Memory B cell (primary cell): Measurements from ENCODE around the gene CDC42BPB.
"Not testable (repeated sequence)": the region's sequence is repeated elsewhere in the genome, so short reads cannot be mapped to it uniquely, and the experiment has no call there.

Source experiments
- ATAC-seq: fragments of 150-1000 bp; cut with Tn5 transposase; 2 replicates; pipeline ENCODE4 v1.10.0; 2021; ENCODE audit warnings: low read depth, mild to moderate bottlenecking, moderate library complexity
- DNase-seq, 2 donors: peaks; one replicate each; pipeline ENCODE4 v3.0.0; 2022; ENCODE audit warnings: low spot score in 2 of 2
- H3K27ac Mint-ChIP-seq: one replicate; pipeline ENCODE4 v1.8.0; 2022; ENCODE audit warnings: mild to moderate bottlenecking, moderate library complexity, mixed read lengths
- H3K27me3 Mint-ChIP-seq: one replicate; pipeline ENCODE4 v1.8.0; 2022; ENCODE audit warnings: mixed read lengths
- H3K36me3 Mint-ChIP-seq: one replicate; pipeline ENCODE4 v1.8.0; 2022; ENCODE audit warnings: mild to moderate bottlenecking, mixed read lengths
- H3K4me1 Mint-ChIP-seq: one replicate; pipeline ENCODE4 v1.8.0; 2022; ENCODE audit warnings: mixed read lengths
- H3K4me3 Mint-ChIP-seq: one replicate; pipeline ENCODE4 v1.8.0; 2022; ENCODE audit warnings: mild to moderate bottlenecking, moderate library complexity, mixed read lengths
- H3K9me3 Mint-ChIP-seq: one replicate; pipeline ENCODE4 v1.8.0; 2022; ENCODE audit warnings: mixed read lengths

CDC42BPB gene

GRCh38 chr14:103030741-103031565 lies 26.4 kb downstream of the CDC42BPB start:
- DNase-seq (no peak), ATAC-seq (no peak)

GRCh38 chr14:103029936-103030335 lies 27.4 kb downstream of the CDC42BPB start:
- no peak overlapping the region for H3K4me3 Mint-ChIP-seq

More at GRCh38 chr14:103030741-103031565, 26.4 kb downstream of the CDC42BPB start:
- Mint-ChIP-seq H3K27me3 (no peaks in the 10 kb centered on the region), H3K36me3 (peaks cover 3% of the 10 kb centered on the region), H3K9me3 (peaks cover 1% of the 10 kb centered on the region), H3K4me1 (peaks cover 9% of the 10 kb centered on the region), H3K4me3 (no peak overlapping the region), H3K27ac (no peak overlapping the region)

GRCh38 chr14:103028772-103029171 lies 28.6 kb downstream of the CDC42BPB start:
- H3K27ac Mint-ChIP-seq, result peak overlapping the region; percentile 45
- H3K4me3 Mint-ChIP-seq, result no peak overlapping the region
- H3K27me3 Mint-ChIP-seq, result no peaks in the 10 kb centered on the region
- DNase-seq, result no peak
- H3K9me3 Mint-ChIP-seq, result peaks cover 1% of the 10 kb centered on the region
- peaks cover 18% of the 10 kb centered on the region for H3K4me1 Mint-ChIP-seq
- H3K36me3 Mint-ChIP-seq, result peaks cover 6% of the 10 kb centered on the region
- no peak for ATAC-seq

More at GRCh38 chr14:103029936-103030335, 27.4 kb downstream of the CDC42BPB start:
- Mint-ChIP-seq H3K4me1 (peaks cover 12% of the 10 kb centered on the region), H3K36me3 (peaks cover 6% of the 10 kb centered on the region), H3K27ac (no peak overlapping the region), H3K27me3 (no peaks in the 10 kb centered on the region), H3K9me3 (peaks cover 1% of the 10 kb centered on the region)
- no peak for ATAC-seq
- DNase-seq, result no peak

- Mint-ChIP-seq H3K9me3 (peaks cover 1% of the 10 kb centered on the region), H3K27ac (peak overlapping the region; percentile 45), H3K27me3 (no peaks in the 10 kb centered on the region), H3K4me3 (no peak overlapping the region), H3K4me1 (peaks cover 19% of the 10 kb centered on the region), H3K36me3 (peaks cover 6% of the 10 kb centered on the region)
- ATAC-seq (peak; percentile 87), DNase-seq (no peak)
These were observed 29.1 kb downstream of the CDC42BPB start for GRCh38 chr14:103028161-103028767.

- peaks cover 19% of the 10 kb centered on the region for H3K4me1 Mint-ChIP-seq
These were observed 29.9 kb downstream of the CDC42BPB start for GRCh38 chr14:103027451-103027850.

GRCh38 chr14:103026988-103027387 lies 30.4 kb downstream of the CDC42BPB start:
- peaks cover 21% of the 10 kb centered on the region for H3K4me1 Mint-ChIP-seq
- H3K27ac Mint-ChIP-seq, result no peak overlapping the region
- H3K9me3 Mint-ChIP-seq, result peaks cover 1% of the 10 kb centered on the region

More at GRCh38 chr14:103027451-103027850, 29.9 kb downstream of the CDC42BPB start:
- no peak for ATAC-seq
- peaks cover 6% of the 10 kb centered on the region for H3K36me3 Mint-ChIP-seq
- no peak for DNase-seq
- H3K27ac Mint-ChIP-seq, result no peak overlapping the region
- H3K4me3 Mint-ChIP-seq, result no peak overlapping the region
- no peaks in the 10 kb centered on the region for H3K27me3 Mint-ChIP-seq
- H3K9me3 Mint-ChIP-seq, result peaks cover 1% of the 10 kb centered on the region

GRCh38 chr14:103026196-103026595 lies 31.2 kb downstream of the CDC42BPB start:
- H3K27me3 Mint-ChIP-seq, H3K4me3 Mint-ChIP-seq, H3K36me3 Mint-ChIP-seq, ATAC-seq, H3K9me3 Mint-ChIP-seq, DNase-seq, H3K27ac Mint-ChIP-seq: not testable (repeated sequence)
- H3K4me1 Mint-ChIP-seq, result peaks cover 25% of the 10 kb centered on the region

More at GRCh38 chr14:103026988-103027387, 30.4 kb downstream of the CDC42BPB start:
- peaks cover 6% of the 10 kb centered on the region for H3K36me3 Mint-ChIP-seq
- H3K27me3 Mint-ChIP-seq, result no peaks in the 10 kb centered on the region
- no peak overlapping the region for H3K4me3 Mint-ChIP-seq
- DNase-seq (no peak), ATAC-seq (no peak)

- H3K4me3 Mint-ChIP-seq, result no peak overlapping the region
- peaks cover 1% of the 10 kb centered on the region for H3K9me3 Mint-ChIP-seq
- peaks cover 15% of the 10 kb centered on the region for H3K36me3 Mint-ChIP-seq
- DNase-seq, result no peak
- no peak for ATAC-seq
- H3K27ac Mint-ChIP-seq, result no peak overlapping the region
- H3K27me3 Mint-ChIP-seq, result no peaks in the 10 kb centered on the region
- peaks cover 29% of the 10 kb centered on the region for H3K4me1 Mint-ChIP-seq
These were observed 33.4 kb downstream of the CDC42BPB start for GRCh38 chr14:103023881-103024473.

GRCh38 chr14:103022685-103023044 lies 34.7 kb downstream of the CDC42BPB start:
- ATAC-seq (no peak), DNase-seq (no peak)
- H3K4me3 Mint-ChIP-seq, result no peak overlapping the region
- peaks cover 1% of the 10 kb centered on the region for H3K9me3 Mint-ChIP-seq
- H3K27ac Mint-ChIP-seq, result no peak overlapping the region
- H3K4me1 Mint-ChIP-seq, result peaks cover 31% of the 10 kb centered on the region
- peaks cover 17% of the 10 kb centered on the region for H3K36me3 Mint-ChIP-seq
- no peaks in the 10 kb centered on the region for H3K27me3 Mint-ChIP-seq

GRCh38 chr14:103022002-103022684 lies 35.2 kb downstream of the CDC42BPB start:
- no peaks in the 10 kb centered on the region for H3K27me3 Mint-ChIP-seq
- DNase-seq, result no peak
- H3K9me3 Mint-ChIP-seq, result peaks cover 1% of the 10 kb centered on the region
- ATAC-seq, result no peak
- peak overlapping the region; percentile 58 for H3K4me3 Mint-ChIP-seq
- H3K36me3 Mint-ChIP-seq, result peaks cover 14% of the 10 kb centered on the region
- H3K4me1 Mint-ChIP-seq, result peaks cover 29% of the 10 kb centered on the region
- no peak overlapping the region for H3K27ac Mint-ChIP-seq

GRCh38 chr14:103021684-103022001 lies 35.7 kb downstream of the CDC42BPB start:
- Mint-ChIP-seq H3K9me3 (no peaks in the 10 kb centered on the region), H3K4me3 (peak overlapping the region; percentile 58), H3K4me1 (peaks cover 29% of the 10 kb centered on the region), H3K27ac (peak overlapping the region; percentile 68), H3K36me3 (peaks cover 14% of the 10 kb centered on the region), H3K27me3 (no peaks in the 10 kb centered on the region)
- ATAC-seq (no peak), DNase-seq (no peak)

- H3K27ac Mint-ChIP-seq, result no peak overlapping the region
- ATAC-seq, result no peak
- peaks cover 14% of the 10 kb centered on the region for H3K36me3 Mint-ChIP-seq
- peaks cover 29% of the 10 kb centered on the region for H3K4me1 Mint-ChIP-seq
- DNase-seq, result no peak
- H3K4me3 Mint-ChIP-seq, result no peak overlapping the region
- H3K27me3 Mint-ChIP-seq, result no peaks in the 10 kb centered on the region
- H3K9me3 Mint-ChIP-seq, result no peaks in the 10 kb centered on the region
These were observed 36.8 kb downstream of the CDC42BPB start for GRCh38 chr14:103020271-103021170.

- Mint-ChIP-seq H3K27me3 (no peaks in the 10 kb centered on the region), H3K27ac (no peak overlapping the region), H3K9me3 (no peaks in the 10 kb centered on the region), H3K4me3 (no peak overlapping the region), H3K36me3 (peaks cover 13% of the 10 kb centered on the region), H3K4me1 (peaks cover 31% of the 10 kb centered on the region)
- ATAC-seq (no peak), DNase-seq (no peak)
These were observed 37.5 kb downstream of the CDC42BPB start for GRCh38 chr14:103019826-103020225.
